ENCODE measurements around the gene CCL13. TPM values are rescaled to one million over a fixed set of nuclear protein-coding genes. Genes with fewer than 3 reads are reported as not detected.
A peak's percentile ranks its signal among the peaks of the same experiment; 100 is the strongest.

CCL13 gene
- polyA plus RNA-seq, 3 donors, result 0.30 to 0.40 TPM; not detected in 1

DNA sequence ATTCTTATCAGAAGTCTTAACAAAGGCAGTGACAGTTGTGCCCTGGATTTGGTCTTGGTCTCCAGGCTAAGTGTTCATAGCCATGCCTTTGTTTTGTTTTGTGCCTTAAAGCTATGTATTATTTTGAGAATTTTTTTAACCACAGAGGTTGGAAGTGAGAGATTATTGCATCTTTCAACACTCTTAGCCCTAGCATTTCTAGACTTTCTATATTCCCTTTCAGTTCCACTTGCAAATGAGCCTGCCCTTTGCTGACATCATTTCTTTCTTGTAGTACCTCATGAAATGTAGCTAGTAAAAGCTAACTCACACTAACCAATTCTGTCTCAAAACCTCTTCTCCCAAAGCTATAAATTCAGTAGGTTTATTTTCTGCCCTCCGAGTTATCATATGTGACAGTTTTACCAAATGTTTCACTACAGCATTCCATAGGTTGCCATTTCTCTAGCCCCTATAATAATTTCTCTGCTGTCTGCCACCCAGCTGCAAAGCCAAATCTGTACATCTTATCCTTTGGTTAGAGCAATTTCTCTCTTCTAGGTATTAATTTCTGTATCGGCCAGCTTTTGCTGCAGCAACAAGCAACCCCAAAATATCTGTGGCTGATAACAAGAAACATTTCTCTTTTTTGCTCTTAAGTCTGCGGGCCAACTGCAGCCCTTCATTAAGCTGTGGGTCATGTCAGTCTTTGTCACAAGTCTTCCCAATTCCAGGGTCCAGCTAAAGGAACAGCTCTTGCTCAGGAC, 21.0 kb downstream of the CCL13 start:
- no peak for DNase-seq (ENCODE audit: extremely low read depth in 1 of 11, low read depth in 9 of 11, low spot score in 4 of 11)

DNA sequence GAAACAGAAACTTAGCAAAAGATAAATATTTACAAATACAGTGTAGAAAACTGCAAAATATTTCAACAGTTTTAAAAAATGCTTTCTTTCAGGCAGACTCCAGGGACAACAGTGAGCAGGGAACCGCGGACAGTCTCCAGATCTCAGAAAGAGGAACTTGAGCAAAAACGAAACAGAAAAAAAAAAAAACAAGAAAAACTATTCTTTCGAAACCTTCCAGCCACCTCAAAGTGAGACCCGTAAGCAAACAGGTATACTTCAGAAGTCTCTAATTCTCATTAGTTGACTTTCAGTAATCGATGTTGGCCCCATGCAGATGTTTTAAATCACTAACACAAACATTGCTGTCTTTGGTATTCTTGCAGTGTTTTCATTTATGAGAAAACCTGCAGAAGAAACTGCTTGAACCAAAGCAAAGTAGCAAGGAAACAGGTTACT, 22.4 kb downstream of the CCL13 start:
- DNase-seq (ENCODE audit: extremely low read depth in 1 of 11, low read depth in 9 of 11, low spot score in 4 of 11), result no peak

DNA sequence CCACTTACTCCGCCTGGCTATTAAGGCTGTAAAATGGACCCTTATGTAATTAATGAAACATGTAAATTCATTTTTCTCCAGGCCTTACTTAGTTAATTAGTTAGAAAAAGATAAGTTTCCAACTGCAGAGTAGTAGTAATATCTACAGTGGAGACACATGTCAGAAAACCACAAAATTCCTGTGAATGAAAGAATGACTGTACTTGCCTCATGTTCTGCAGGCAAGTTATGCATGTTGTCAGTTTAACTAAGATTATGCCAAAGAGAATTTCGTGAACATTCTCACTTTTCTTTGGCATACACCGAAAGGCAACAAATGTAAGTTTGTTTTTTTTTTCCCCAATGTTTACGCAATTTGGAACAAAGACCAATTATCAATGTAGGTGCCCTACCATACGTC, 23.6 kb downstream of the CCL13 start:
- no peak for DNase-seq (ENCODE audit: extremely low read depth in 1 of 11, low read depth in 9 of 11, low spot score in 4 of 11)

DNA sequence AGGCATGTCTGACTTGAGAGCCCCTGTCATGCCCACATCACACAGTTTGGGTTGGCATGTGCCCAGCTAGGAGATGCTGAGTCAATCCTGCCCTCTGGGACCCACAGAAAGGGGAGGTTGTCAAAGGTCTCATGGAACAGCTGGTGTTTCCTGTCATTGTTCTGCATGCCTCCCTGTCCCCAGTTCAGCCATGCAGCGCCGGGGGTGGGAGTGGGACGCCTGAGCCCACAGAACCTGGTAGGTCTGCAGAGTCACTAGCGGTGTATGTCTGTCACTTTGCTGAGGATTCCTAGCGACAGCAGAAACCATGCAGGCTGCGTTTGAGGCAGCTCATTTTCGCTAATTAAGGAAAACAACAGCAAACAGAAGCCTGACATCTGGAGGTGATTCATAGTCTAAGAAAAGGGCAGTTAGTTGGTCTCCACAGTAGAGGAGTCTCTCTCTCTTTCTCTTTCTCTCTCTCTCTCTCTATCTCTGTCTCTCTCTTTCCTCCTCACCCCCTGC, 26.4 kb downstream of the CCL13 start:
- DNase-seq (ENCODE audit: extremely low read depth in 1 of 11, low read depth in 9 of 11, low spot score in 4 of 11), result peak in 1 of 11 donors; percentile 27

DNA sequence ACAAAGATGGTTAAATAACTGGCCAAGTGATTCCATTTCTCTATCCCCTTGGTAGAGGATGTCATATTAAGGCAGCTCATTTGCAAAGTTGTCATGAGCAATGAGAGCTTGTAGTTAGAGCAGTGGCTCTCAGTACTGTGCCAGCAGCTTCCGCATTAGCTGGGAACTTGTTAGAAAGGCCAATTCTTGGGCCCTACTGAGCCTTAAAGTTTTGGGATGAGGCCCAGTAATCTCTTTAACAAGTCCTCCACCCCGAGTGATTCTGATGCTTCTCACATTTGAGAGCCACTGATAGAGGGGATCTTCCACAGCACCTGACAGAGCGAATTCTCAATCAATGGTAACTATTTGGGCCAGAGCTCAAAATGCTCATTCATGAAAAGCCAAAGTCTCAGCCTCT, 26.9 kb downstream of the CCL13 start:
- no peak for DNase-seq (ENCODE audit: extremely low read depth in 1 of 11, low read depth in 9 of 11, low spot score in 4 of 11)

DNA sequence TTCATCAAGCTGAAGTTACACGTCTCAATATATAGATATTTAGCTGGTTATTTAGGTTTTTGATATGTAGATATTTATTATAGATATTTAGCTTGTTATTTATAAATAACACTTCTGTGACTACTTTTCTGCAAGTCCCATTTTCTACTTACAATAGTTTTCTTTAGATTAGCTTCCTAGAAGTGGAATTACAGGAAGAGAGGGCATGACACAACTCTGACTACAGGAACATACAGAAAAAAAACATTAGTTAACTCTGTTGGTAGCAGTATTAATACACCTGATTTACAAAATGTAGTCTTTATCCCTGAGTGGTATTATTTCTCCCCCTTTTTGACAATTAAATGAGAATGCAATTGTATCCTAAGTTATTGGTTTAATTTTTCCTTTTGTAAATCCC, 28.0 kb downstream of the CCL13 start:
- DNase-seq (ENCODE audit: extremely low read depth in 1 of 11, low read depth in 9 of 11, low spot score in 4 of 11), result no peak

DNA sequence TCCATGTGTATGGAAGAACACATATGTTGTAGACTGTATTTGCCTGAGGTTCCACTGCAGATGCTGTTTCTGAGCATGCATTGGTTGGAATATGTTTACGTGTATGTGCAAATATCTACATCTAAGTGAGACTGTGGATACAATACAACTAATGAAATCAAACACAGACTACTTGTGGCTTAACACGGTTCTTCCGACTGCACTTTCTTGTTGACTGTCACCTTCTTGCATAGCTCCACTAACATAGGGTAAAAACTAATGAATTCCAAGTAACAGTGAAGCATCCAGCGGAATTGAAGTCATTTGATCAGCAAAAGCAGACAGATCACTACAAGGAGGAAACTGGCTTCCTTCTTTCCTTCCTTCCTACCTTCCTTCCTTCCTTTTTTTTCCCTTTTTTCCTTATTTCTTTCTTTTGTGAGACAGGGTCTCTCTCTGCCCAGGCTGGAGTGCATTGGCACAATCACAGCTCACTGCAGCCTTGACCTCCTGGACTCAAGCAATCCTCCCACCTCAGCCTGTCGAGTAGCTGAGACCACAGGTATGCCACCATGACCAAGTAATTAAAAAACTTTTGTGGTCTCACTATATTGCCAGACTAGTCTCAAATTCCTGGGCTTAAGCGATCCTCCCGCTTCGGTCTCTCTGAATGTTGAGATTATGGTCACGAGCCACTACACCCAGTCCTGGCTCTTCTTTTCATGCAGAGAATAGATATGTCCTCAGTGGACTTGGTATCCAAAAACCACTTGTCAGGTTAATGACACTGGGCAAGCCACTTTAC, 28.7 kb downstream of the CCL13 start:
- no peak for DNase-seq (ENCODE audit: extremely low read depth in 1 of 11, low read depth in 9 of 11, low spot score in 4 of 11)

DNA sequence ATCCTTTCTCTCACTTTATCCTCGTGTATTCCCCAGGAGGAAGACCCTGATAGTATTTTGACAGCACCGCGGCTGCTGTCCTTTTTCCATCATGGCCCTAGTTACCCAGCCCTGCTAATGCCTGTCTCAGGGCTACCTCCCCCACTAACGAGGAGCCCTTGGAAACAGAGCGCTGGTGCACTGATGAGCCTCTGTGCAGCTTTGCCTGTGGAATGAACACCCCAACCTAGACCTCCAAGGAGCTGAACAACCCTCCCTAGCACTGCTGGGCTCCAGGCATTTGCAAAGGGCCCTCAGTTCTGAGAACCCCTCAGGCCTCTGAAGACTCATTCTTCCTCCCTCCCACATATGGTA, 30.0 kb downstream of the CCL13 start:
- DNase-seq (ENCODE audit: extremely low read depth in 1 of 11, low read depth in 9 of 11, low spot score in 4 of 11), result no peak

DNA sequence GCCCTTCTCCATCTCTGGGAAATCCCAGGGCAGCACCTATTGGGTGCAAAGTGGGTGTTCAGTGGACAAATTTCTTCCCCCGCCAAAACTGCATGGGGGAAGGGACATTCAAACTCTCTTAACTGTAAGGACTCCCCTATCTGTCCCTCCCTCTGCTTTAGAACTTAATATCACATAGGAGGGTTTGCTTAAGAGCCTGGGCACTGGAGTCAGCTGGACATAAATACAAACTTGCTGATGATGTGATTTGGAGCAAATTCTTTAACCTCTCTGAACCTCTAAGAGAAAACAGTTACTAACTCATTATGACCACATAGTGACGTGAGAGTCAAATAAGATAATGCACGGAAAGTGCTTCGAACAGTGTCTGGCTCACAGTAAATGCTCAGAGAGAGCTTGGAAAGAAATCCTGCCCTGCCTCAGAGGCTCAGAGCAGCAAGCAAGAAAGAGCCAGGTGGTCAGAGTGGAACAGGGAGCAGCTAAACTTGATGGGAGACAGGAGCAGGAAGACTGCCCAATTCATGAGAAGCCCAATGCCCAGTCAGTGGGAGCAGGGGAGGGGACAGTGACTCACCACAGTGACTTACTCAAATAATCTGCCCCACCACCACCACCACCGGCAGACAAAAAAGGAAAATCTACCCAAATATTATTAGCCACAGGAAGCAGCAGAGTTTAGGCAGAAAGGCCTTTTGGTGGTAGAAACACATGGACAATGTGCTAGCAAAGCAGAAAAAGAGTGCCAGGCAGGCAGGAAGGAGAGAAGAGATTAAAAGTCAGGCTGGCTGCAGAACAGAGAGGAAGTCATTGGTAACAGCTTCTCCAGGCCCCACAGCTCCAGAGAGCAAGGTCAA, 30.6 kb downstream of the CCL13 start:
- DNase-seq (ENCODE audit: extremely low read depth in 1 of 11, low read depth in 9 of 11, low spot score in 4 of 11), result no peak

DNA sequence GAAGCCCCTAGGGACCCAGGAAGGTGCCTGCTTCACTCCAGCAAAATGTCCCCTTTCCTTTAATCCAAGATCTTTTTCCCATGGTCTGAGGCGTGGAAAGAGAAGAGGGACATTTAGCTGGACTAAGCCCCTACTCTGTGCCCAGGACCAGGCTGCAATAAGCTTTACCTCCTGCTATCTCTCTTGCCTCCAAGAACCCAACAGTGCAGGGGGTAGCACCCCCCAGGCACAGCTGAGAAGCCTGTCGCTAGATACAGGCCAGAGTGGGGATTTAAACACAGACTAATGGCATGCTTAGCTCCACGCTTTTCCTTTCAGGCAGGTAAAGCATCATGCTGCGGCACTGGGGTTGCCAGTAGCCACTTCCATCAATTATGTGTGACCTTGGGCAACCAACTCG, 31.3 kb downstream of the CCL13 start:
- DNase-seq (ENCODE audit: extremely low read depth in 1 of 11, low read depth in 9 of 11, low spot score in 4 of 11), result no peak

DNA sequence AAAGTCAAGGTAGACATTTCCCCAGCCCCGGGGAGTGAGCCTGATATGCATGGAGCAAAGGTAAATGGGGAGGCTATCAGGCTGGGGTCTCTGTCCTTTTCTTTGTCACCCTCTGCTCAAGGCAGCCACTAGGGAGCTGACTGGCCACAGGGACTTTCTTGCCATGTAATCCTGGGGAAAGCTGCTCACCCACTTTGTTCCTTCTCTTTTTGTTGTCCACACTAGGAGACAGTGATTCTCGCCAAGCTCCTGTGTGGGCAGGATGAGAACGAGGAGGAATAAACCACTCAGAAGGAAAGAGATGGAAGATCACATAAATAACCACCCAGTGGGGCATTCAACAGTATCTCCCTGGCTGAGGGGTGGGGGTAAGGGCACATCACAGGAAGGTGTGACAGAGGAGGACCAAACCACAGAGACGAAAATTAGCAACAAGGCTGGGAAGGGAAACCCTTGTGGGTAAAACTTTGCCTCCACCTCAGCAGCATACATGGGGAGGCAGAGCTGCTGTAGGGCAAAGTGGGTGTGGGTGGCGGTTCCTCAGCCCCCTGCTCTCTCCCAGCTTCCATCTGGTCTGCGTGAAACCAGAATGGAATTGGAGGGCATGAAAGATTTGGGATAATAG, 33.0 kb downstream of the CCL13 start:
- DNase-seq (ENCODE audit: extremely low read depth in 1 of 11, low read depth in 9 of 11, low spot score in 4 of 11), result no peak

DNA sequence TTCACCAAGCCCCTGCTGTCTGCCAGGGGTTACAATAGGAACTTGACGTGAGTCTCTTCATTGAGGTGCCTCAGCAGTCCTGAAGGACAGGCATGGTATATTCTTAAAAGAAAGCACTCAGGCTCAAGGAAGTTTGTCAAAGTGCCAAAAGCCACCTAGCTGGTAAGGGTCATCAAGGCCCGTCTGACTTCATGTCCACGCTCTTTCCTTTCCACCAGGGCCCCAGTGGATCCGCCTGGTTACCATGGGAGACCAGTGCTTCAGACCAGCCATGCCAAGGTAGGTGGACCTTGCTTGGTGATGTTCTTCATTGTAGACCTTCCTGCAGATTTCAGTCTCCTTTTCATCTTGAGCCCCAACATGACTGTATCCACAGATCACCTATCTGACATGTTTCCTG, 34.4 kb downstream of the CCL13 start:
- no peak for DNase-seq (ENCODE audit: extremely low read depth in 1 of 11, low read depth in 9 of 11, low spot score in 4 of 11)

DNA sequence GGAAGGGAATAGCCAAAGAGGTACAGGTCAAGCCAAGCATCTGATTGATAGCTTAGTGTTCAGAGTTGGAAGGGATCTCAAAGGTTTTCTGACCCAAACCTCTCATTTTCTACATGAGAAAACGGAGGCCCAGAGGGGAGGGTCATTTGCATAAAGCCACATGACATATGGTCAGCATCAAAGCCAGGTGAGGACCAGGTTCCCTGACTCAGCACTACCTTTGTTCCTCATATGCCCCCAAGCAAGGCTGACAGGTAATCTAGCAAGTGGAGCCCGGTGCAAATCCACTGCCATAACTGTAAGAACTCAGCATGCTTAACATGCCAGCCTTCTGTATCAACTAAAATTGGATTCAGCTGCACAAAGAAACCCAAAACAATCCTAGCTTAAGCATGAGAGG, 35.0 kb downstream of the CCL13 start:
- no peak for DNase-seq (ENCODE audit: extremely low read depth in 1 of 11, low read depth in 9 of 11, low spot score in 4 of 11)

DNA sequence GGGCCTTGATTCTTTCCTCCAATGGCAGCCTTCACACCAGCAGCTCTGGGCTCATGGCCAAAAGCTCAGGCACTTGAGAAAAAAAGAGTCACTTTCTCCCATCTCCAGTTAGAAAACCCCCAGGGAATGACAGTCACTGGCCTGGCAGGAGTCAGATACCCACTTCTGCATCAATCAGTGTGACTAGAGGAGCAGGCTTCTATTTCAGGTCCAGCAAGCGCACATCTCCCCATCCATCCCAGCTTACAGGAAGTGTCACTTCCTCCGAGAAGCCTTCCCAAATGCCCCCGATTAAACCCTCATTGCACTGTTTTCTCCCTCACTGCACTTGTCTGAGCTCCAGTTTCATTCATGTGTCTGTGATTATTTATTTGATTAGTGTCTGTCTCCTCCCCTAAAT, 37.1 kb downstream of the CCL13 start:
- no peak for DNase-seq (ENCODE audit: extremely low read depth in 1 of 11, low read depth in 9 of 11, low spot score in 4 of 11)

DNA sequence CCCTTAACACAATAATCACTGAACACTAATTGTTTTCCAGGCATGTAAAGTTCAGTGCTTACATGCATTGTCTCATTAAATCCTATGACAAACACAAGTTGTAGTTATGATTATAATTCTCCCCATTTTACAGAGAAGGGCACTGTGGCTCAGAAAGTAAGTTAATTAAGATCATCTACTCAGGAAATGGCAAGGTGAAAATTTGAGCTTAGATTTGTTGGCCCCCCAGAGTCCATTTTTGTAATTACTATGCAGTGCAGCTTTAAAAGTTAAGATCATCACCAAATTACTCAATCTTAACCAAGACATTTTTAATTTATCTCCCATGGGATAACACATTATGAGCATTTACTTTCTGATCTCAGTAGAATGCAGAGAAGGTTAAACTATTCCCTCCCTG, 41.0 kb downstream of the CCL13 start:
- no peak for DNase-seq (ENCODE audit: extremely low read depth in 1 of 11, low read depth in 9 of 11, low spot score in 4 of 11)

DNA sequence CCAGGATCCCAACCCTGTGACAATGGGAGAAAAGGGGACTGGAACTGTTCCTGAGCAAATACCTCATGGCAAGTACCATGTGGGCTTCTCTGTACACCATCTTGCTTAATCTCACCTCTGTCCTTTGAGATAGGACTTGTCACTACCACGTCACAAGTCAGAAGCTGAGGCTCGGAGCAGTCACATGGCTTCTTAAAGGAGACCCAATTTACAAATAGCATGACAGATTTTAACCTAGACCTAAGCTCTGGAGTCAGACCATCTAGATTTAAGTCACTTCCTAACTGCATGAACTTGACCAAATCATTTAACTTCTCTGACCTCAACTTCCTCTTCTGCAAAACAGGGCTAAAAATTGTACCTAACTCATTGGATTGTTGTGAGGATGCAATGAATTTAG, 42.7 kb downstream of the CCL13 start:
- no peak for DNase-seq (ENCODE audit: extremely low read depth in 1 of 11, low read depth in 9 of 11, low spot score in 4 of 11)

DNA sequence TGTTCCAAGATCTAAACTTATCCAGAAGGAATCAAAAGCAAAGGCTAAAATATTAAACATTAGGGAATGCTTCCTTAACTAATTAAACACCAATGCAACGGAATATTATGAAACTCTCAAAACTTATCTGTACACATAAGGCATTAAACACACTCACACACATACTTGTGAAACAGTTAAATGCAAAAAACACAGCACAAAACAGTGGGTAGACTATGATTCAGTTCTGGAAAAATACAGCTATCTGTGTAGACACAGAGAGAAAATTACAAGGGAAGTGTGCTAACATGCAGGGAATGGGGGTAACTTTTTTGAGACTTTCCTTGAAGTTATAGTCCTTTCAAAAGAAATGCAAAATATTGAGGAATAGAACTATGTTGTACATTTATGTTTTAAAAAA, 43.4 kb downstream of the CCL13 start:
- DNase-seq (ENCODE audit: extremely low read depth in 1 of 11, low read depth in 9 of 11, low spot score in 4 of 11), result no peak

DNA sequence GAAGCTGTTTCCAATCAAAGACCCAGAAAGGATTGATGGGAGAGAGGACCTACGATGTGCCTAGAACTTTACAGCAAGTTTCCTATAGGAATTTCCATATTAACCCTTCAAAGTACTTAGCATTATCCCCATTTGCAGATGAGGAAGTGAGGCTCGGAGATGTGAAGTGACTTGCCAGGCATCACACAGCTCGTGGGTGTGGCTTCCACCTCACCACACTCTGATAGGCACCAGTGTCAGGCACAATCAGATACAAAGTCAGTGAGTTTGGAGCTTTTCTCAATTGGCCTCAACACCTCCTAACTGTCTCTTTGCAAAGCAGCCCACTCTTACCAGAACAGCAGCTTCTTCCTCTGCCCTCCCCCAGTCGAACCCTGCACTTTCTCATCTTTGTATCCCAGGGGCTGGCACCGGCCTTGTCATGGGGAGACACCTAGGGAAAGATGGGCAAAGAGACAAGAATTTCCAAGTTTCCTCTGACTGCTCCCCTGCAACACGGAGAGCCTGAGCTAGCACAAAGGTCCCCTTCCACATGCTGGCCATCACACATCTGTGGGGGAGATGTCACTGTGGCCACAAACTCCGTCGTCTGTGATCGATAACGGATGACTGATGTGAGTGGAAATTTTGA, 44.1 kb downstream of the CCL13 start:
- no peak for DNase-seq (ENCODE audit: extremely low read depth in 1 of 11, low read depth in 9 of 11, low spot score in 4 of 11)

DNA sequence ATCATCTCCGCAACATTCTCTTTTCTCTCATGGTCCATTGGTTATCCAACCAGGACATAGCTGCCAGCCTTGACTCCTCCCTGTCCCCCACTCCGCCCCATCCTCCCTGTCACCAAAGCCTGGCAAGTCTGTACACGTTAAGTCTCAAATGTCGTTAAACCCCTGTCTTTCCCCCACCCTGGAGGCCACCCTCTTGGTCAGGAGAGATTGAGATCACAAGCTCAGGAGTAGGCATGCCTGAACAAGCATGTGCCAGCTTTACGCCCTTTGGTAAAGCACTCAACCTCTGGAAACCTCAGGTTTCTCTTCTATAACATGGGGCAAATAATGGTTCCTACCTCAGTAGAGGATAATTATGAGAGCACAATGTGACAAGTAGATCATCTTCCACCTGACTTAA, 44.9 kb downstream of the CCL13 start:
- DNase-seq (ENCODE audit: extremely low read depth in 1 of 11, low read depth in 9 of 11, low spot score in 4 of 11), result no peak

All from renal cortex interstitium (tissue), 11 donors.